Stimulated activated CD4-positive, alpha-beta T cell treated with anti-CD3 and anti-CD28 coated beads, Interleukin-2, amount 100 ng/mL, for 24 hours (primary cell): ENCODE measurements around the gene NPY2R.

Source experiments
- DNase-seq, 2 donors: peaks; one replicate each; pipeline ENCODE4 v3.0.0-alpha.2; 2020

NPY2R gene

GRCh38 chr4:155249016-155249566, 40.7 kb downstream of the NPY2R start:
- DNase-seq = no peak

- DNase-seq = no peak
Observed at GRCh38 chr4:155252327-155252726, 43.9 kb downstream of the NPY2R start.

- no peak for DNase-seq
Observed at GRCh38 chr4:155263480-155263879, 55.0 kb downstream of the NPY2R start.

DNA sequence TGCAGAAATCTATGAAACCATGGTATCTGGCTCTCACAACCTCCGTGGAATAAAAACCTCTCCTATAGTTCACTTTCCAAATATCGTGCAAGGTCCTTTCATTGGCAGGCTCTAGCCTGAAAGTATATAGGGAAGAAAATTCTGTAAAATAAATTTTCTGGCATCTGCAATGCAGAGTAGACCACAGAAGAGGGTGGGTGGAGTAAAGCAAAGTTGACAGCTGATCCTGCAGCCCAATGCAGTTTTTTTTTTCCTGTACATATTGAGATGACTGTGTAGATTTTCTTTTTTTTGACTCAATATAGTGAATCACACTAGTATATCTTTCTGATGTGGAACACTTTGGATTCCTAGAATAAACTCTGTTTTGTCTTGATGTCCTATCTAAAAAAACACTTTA, 56.7 kb downstream of the NPY2R start:
- DNase-seq = no peak
